NCI-H1105 (cell line): ENCODE results near the gene ZCWPW1.

Experiments
- DNase-seq: peaks from one replicate; lab custom pipeline; 2025; lab: John Stamatoyannopoulos, UW

ZCWPW1 gene

DNA sequence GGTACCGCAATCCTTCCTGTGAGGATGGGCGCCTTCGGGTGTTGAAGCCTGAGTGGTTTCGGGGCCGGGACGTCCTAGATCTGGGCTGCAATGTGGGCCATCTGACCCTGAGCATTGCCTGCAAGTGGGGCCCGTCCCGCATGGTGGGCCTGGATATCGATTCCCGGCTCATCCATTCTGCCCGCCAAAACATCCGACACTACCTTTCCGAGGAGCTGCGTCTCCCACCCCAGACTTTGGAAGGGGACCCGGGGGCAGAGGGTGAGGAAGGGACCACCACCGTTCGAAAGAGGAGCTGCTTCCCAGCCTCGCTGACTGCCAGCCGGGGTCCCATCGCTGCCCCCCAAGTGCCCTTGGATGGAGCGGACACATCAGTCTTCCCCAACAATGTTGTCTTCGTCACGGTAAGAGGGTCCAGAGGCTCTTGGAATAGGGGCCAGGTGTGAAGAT is 2.8 kb upstream of the ZCWPW1 start:
- DNase-seq: no peak

DNA sequence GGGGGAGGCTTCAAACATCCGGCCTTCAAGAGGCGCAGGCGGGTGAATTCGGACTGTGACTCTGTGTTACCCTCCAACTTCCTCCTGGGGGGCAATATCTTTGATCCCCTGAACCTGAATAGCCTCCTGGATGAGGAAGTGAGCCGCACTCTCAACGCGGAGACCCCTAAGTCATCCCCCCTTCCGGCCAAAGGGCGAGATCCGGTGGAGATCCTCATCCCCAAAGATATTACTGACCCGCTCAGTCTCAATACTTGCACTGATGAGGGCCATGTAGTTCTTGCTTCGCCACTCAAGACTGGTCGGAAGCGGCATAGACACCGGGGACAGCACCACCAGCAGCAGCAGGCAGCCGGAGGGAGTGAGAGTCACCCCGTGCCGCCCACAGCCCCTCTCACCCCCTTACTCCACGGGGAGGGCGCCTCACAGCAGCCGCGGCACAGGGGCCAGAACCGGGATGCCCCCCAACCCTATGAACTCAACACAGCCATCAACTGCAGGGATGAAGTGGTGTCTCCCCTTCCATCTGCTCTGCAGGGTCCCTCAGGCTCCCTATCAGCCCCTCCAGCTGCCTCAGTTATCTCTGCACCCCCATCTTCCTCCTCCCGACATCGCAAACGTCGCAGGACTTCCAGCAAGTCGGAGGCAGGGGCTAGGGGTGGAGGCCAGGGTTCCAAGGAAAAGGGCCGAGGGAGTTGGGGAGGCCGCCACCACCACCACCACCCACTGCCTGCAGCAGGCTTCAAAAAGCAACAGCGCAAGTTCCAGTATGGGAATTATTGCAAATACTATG is 2.2 kb upstream of the ZCWPW1 start:
- DNase-seq: no peak

DNA sequence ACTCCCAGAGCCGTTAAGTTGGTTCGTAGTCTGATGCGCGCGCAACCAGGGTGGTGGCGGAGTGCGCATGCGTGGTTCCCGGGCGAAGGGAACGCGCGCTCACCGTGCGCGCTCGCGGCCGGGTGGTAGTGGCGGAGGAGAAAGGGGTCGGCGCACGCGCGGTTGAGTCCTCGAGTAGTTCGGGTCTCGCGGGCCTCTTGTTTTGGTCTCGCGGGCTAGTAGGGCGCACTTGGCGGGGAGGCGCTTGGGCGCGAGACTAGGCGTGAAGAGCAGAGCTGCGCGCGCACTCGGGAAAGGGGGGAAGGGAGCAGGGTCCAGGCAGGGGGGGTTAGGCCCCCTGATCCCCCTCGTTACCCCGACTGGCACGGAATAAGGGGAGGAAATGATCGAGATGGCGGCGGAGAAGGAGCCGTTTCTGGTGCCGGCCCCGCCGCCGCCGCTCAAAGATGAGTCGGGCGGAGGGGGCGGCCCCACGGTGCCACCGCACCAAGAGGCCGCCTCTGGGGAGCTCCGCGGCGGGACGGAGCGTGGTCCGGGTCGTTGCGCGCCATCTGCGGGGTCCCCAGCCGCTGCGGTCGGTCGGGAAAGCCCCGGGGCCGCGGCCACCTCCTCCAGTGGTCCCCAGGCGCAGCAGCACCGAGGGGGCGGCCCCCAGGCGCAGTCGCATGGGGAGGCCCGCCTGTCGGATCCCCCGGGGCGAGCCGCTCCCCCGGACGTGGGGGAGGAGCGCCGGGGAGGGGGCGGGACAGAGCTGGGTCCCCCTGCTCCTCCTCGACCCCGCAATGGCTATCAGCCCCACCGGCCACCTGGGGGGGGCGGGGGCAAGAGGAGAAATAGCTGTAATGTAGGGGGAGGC is 1.4 kb upstream of the ZCWPW1 start, which contains the start of gene MEPCE:
Gene MEPCE (plus strand): TSS at position 195 of the 856 bp plus-strand sequence. CDS start 188 bp downstream, at position 383.
- DNase-seq: peak; percentile 94

DNA sequence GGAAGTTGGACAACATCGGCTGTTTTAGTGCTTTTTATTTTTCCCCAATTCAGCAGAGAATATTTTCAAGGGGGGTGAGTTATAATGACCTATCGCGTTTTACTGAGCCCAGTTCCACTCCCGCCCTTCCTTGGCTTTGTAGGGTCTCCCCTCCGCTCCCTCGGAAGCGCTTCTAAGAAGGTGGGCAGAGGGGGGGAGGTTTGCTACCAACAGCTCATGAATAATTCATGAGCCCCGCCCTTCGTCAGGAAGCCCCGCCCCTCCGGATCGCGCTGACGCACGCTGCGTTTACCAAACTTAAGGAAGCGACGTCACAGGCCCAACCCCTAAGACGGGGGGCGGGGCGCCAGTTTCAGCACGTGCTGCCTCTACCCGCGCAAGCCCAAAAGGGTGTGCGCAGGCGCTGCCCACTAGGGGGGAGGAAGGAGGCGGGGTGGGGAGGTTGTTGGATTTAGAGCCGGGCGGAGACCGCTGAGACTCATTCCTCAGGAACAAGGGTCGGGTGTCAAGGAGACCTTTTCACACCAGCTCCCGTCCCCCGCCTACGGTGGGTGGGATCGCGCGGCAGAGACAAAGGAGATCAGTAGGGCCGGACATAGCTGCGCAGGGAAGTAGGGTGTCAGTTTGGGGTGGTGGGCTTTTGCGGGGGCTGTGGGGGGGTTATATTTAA is 599 bp upstream of the ZCWPW1 start:
- DNase-seq: peak; percentile 99

DNA sequence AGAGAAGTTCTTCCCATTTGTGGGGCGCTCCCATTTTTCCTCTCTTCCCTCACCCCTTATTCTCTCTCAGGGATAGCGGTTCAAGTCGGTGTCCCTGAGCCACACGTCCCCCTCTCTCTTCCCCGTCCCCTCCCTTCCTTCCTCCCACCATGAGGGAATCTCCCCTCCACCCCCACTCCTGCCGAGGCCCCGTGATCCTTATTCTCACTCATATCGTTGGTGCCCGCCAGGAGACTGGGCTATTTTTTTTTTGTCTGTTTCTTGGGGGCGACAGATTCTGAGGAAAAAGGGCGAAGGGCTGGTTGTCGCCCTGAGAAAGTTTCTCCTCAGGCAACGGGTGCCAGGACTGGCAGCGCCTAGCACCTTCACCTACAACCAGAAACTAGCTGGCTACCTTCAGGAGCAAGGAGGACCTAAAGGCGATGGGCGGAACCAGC is 723 bp downstream of the ZCWPW1 start:
- no peak for DNase-seq

DNA sequence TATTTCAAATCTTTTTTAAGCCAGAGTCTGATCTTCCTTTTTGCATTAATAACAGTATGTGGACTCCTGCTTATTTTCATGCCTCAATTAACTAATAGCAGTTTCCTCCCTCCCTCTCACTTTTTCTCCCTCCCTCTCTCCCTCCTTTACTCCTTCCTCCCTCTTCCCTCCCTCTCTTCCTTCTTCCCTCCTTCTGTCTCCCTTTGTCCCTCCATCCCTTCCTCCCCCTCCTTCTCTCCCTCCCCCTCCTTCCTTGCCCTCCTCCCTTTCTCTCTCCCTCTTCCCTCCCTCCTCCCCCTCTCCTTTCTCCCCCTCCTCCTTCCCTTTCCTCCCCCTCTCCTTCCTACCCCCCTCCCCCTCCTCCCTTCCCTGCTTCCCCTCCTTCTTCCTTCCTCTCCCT is 2.0 kb downstream of the ZCWPW1 start:
- DNase-seq: no peak

DNA sequence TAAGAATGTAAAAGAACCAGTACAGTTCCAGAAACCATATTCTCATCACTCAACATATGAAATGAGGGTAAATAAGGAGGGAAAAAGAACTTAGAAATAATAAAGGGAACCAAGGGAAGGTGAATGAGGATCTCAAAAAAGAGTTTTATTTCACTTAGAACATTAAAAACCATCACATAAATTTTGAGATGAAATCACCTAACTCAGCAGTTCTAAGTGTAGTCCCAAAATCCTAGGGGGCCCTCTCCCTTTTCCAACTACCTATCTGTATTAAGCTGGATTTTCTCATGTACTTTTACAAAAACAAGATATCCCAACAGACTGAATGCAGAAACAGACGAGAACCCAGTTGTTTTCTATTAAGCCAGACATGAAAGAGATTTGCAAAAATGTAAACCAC is 3.2 kb downstream of the ZCWPW1 start:
- no peak for DNase-seq

DNA sequence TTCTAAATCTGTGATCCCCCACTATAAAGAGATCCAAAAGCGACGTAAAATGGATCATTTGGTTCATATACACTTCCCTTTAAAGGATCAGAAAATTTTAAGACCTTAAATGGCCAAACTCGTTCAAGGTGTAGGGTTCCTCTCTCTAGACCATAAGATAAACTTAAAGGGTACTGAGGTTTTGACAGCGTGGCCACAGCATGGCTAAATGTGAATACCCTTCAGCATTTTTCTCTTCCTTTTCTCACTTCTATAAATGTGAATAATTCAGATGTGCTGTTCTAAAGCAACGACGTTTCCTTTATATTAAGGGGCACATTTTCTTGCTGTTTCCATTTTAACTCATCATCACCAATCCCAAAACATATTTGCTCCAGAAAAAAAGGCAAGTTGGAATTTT is 5.2 kb downstream of the ZCWPW1 start:
- DNase-seq: no peak

DNA sequence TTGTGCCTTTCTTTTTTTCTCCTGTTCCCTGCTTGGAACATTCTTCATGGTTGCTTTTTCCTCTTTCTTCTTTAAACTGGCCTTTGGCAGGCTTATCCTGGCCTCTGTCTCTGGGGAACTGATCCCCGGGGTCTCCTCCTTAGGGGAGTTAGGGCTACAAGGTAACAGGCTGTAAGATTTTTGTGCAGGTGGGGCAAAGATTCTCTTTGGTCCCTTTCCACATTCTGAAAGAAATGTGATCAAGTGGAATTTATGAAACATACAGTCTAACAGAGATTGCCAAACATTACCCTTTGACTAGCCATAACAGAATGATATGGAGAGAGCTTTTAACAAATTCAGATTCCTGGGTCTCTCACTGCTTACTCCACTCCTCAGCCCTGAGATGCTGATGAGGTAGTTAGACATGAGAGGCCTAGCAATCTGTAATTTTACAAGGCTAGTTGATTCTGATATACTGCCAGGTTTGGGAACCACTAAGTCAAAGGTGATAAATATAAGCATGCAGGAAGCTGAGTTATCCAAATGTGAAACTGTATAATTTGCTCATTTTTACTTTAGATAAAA is 8.8 kb downstream of the ZCWPW1 start:
- DNase-seq: no peak

DNA sequence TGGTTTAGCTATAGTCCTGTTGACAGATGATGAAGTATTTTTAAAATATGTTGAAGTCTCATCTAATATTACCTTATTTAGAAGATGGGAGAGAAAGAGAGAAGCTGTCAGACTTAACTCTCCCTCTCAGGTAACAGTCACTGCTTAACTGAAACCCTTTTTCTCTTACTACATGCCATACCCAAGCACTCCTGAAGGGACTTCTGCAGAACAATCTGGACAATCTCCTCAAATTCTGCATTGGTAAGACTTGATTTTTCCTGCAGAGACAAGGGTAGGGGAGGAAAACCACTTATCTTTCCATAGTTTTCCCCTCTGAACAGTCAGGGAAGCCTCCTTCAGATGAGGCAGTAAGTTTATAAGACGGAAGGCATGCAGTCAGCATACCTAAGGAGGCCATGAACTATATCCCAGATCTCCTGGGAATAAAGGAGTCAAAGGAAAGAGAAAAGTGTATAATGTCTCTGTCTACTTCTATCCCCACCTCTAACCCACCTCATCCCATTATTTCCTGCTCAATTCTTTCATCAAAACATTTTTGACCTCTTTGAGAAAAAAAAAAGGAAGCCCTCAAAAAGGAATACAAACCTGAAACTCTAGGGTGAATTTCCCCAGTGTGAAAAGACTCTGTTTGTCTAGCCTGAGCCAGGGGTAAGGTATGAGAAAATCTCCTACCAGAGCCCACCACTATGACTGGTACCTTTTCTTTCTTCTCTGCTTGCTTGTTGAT is 9.4 kb downstream of the ZCWPW1 start:
- DNase-seq: no peak

DNA sequence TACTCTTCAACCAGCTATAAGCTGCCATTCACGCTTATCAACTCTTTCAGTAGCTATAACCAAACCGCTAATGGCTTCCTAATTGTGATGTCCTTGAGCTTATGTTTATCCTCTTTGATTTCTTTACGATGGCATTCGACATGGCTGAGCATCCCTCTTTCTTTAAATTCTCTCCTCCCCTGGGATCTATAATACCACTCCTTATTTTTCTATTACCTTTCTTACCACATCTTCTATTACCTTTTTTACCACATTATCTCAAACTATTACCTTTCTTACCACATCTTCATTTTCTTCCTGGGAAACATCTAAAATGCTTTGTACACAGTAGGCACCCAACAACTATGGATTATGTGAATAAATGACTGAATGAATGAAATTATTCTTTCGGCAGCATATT is 13.1 kb downstream of the ZCWPW1 start:
- DNase-seq: no peak

DNA sequence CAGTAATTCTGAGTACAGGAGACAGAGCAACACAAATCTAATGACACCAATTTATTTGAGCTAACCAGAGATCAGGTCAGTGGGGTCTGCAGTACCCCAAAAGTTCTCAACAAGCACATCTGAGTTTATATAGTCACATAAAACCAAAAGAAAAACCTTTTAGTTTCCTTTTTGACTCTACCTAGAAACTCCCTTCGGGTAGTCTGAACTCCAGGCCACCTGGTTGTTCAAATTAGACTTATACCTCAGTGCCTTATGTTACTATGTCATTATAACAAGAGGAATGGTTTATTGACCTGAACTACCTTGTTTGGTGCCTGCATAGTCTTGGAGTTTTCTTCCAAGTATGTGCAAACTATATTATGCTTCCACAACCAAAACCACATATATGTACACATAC is 14.6 kb downstream of the ZCWPW1 start:
- DNase-seq: no peak

DNA sequence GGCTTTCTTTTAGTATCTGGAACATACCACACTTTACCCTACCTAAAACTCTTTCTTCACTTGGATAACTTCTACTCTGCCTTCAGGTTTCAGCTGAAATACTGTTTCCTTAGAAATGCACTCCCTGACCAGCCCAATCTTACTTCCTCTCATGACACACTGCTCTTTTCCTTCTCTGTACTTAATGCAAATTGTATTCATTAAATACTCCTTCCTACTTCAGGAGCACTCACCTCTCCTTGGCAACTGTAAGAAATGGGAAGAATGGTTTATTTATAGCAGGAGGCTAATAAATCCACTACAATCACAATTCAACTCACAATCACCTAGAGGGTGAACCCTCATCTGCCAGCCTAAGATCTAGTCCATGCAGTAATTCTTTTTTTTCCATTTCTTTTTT is 15.2 kb downstream of the ZCWPW1 start:
- DNase-seq: no peak

DNA sequence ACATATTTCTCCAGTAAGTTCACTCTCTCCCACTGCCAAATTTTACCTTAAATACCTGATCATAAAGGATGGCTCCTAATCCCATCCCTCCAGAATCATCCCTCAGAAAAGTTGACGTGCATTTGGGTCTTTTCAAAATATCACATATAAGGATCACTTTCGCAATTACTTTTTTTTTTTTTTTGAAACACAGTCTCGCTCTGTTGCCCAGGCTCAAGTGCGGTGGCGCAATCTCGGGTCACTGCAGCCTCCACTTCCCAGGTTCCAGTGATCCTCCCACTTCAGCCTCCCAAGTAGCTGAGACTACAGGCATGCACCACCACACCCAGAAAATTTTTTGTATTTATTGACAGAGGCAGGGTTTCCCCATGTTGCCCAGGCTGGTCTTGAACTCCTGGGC is 17.4 kb downstream of the ZCWPW1 start:
- DNase-seq: no peak

DNA sequence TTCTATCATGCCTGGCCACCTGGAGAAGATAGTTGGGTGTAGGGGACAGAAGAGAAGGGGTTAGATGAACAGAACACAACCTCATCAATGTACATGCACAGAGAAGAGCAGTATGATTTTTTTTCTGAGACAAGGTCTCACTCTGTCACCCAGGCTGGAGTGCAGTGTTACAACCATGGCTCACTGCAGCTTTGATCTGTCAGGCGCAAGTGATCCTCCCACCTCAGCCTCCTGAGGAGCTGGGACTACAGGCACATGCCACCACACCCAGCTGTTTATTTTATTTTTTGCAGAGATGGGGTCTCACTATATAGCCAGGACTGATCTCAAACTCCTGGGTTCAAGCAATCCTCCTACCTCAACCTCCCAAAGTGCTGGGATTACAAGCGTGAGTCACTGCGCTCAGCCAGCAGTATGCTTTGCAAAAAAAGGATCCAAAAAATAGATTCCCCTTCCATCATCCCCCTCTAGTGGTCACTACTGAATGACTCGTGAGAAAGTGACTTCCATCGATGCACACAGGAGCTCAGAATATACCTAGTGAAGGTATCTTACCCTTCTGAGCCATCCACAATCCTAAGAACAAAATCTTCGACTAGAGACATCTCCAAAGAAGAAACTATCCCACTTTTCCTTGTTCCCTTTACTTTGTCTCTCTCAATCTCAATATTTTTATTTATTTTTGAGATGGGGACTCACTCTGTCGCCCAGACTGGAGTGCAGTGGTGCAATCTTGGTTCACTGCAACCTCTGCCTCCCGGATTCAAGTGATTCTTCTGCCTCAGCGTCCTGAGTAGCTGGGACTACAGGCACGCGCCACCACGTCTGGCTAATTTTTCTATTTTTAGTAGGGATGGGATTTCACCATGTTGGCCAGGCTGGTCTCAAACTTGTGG is 21.0 kb downstream of the ZCWPW1 start:
- DNase-seq: peak; percentile 30

DNA sequence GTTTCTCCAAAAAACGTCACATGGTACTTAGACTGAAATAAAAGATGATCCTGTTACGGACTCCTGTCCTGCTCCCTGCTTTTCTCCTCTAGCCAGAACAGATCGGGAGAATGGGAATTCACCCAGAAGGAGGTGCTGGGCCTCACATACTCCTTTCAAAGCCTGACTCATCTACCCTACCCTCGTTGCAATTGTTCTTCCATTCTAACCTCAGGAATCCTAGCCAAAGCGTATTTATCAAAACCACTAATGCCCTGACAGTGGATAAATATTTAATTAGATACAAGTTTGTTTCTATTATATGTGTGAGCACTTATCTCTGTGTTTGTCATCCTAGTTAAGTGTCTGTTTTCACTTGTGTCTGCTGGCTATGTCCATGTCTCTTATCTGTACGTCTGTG is 21.7 kb downstream of the ZCWPW1 start:
- DNase-seq: no peak

DNA sequence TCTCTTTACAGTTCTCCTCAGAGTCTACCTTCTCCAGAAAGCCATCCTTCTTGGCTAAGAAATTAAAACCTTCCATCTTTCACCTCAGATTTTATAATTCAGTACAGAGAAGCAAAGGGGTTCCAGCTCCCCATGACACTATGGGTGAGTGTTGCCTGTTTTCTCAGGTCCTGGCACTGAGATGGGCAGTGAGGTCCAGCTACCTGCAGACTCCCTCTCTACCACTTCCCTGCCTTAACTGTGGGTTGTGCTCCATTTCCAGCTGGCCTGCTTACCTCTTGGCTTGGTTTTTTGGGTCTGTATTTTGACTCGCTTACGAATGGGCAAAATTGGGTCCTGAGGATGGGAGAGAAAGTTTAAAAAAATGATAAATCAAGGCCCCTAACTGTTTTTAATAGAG is 26.3 kb downstream of the ZCWPW1 start:
- DNase-seq: no peak

DNA sequence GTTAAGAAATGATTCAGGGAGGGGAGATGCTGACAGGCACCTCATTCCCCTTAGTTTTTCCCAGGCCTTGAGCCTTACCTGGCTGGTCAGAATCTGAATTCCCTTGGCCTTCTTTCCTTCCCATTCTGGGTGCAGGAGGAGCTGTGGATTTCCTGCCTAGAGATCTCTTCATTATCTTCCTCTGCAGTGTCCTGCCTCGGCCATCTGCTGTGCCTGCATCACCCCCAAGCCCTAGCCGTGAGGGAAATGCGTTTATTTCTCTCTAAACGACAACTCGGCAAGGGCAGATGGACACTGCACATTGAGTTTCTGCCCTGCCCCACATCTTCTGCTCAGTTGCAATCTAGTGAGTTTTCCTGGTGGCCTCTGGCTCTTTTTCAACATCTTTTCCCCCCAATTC is 26.7 kb downstream of the ZCWPW1 start:
- DNase-seq: no peak

DNA sequence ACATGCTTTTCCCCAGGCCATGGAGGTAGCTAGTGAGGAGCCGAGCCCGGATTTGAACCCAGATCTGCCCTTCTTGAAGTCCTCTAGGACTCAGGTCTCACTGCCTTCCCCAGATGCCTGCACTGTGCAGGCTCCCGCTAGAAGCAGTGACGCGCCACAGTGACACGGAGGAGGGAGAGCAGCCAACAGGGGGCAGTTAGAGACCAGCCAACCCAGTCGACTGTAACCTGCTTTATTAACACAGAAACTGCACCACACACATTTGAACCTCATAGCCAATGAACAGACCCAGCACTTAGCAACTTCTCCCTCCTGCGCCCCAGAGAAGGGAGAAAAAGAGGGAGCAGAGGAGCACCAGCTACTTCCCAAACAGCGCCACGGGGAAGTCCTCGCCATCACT is 27.8 kb downstream of the ZCWPW1 start:
- no peak for DNase-seq

DNA sequence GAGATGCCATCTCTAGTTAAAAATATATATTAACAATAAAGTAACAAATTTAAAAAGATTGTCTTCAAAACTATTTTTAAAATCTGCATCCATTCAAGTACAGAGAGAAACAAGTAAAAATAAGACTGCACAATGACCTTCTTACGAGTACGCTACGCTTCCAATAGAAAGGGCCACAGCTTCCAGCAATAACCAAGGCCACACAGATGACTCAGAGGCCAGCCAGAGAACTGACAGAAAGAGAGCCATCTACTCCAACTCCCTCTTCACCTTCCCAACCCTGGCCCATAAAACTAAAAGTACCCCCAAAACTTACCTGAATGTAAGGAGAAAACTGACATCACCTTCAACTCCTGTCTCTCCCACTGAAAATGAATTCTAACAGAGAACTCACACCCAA is 28.5 kb downstream of the ZCWPW1 start:
- DNase-seq: no peak

DNA sequence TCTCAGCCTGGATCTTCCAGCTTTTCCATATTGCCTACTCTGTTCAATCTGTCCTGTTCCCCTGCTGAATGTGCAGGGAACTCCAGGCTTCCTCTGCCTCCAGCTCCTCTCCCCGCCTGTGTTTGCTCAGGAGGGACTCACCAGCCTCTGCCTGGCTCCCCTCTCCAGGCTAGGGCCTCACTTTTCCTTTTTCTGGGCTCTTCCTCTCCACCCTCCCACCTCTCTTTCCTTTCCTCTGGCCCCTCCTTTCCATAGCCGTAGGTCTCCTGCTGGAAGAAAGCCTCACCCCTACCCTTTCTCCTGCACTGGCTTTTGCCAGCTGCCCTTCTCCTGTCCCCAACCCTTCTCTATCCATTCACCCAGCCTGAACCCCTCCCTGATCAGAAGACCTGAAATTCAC is 30.3 kb downstream of the ZCWPW1 start:
- no peak for DNase-seq
